GM19035 (cell line): Measurements from ENCODE around the gene KANTR.

Experiments used
- ATAC-seq: cut with Tn5 transposase; IDR thresholded peaks from one replicate; pipeline ENCODE4 v1.9.1; 2021; ENCODE audit not compliant: unreplicated experiment

KANTR gene

GRCh38 chrX:53080628-53081580 lies 13.0 kb upstream of the KANTR start:
- no peak for ATAC-seq

- peak; percentile 92 for ATAC-seq
These were observed 11.8 kb upstream of the KANTR start, which contains the start of gene TSPYL2 for GRCh38 chrX:53081925-53082772. Gene TSPYL2 (plus strand): TSS chrX:53082367. CDS start chrX:53082499, 132 bp downstream.

DNA sequence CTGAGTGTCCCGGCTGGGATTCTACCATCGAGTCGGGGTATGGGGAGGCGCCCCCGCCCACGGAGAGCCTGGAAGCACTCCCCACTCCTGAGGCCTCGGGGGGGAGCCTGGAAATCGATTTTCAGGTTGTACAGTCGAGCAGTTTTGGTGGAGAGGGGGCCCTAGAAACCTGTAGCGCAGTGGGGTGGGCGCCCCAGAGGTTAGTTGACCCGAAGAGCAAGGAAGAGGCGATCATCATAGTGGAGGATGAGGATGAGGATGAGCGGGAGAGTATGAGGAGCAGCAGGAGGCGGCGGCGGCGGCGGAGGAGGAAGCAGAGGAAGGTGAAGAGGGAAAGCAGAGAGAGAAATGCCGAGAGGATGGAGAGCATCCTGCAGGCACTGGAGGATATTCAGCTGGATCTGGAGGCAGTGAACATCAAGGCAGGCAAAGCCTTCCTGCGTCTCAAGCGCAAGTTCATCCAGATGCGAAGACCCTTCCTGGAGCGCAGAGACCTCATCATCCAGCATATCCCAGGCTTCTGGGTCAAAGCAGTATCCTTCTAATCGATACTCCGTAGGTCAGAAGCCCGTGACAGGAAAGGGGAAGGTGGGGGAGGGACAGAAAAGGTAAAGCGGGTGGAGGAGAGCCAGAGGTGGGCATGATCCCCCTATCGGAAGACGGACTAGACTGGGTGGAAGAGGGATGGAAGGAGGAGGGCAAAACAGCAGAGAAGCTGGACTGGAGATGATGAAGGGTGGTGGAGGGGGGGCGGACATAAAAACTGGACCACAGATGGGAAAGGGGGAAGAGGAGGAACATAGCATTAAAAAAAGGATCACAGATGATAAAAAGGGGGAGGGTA lies 10.9 kb upstream of the KANTR start:
- ATAC-seq, result no peak

GRCh38 chrX:53084043-53084570 lies 9.8 kb upstream of the KANTR start:
- ATAC-seq, result no peak

- ATAC-seq, result no peak
These were observed 9.1 kb upstream of the KANTR start for GRCh38 chrX:53084863-53085262.

DNA sequence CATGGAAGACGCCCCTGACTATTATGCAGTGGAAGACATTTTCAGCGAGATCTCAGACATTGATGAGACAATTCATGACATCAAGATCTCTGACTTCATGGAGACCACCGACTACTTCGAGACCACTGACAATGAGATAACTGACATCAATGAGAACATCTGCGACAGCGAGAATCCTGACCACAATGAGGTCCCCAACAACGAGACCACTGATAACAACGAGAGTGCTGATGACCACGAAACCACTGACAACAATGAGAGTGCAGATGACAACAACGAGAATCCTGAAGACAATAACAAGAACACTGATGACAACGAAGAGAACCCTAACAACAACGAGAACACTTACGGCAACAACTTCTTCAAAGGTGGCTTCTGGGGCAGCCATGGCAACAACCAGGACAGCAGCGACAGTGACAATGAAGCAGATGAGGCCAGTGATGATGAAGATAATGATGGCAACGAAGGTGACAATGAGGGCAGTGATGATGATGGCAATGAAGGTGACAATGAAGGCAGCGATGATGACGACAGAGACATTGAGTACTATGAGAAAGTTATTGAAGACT lies 8.2 kb upstream of the KANTR start:
- no peak for ATAC-seq

DNA sequence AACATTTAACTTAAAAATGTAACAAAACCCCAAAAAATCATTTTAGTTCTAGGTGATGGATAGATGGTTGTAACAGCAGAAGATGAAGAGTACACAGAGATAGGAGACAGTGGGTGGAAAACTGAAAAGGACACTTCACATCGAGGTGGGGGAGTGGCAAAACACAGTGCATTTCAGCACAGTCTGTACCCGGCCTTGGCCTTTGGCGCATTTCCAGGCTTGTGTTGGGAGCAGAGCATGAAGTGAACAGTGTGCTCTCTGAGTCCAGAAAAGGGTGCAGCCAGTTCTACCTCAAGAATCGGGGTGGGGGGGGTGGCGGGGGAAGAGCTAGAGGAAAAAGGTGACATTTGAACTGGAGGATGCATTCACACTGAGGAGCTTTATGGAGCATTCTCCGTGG lies 7.5 kb upstream of the KANTR start:
- ATAC-seq, result no peak

GRCh38 chrX:53087388-53087831 lies 6.5 kb upstream of the KANTR start:
- no peak for ATAC-seq

GRCh38 chrX:53088136-53088974 lies 5.6 kb upstream of the KANTR start:
- ATAC-seq, result peak; percentile 71

DNA sequence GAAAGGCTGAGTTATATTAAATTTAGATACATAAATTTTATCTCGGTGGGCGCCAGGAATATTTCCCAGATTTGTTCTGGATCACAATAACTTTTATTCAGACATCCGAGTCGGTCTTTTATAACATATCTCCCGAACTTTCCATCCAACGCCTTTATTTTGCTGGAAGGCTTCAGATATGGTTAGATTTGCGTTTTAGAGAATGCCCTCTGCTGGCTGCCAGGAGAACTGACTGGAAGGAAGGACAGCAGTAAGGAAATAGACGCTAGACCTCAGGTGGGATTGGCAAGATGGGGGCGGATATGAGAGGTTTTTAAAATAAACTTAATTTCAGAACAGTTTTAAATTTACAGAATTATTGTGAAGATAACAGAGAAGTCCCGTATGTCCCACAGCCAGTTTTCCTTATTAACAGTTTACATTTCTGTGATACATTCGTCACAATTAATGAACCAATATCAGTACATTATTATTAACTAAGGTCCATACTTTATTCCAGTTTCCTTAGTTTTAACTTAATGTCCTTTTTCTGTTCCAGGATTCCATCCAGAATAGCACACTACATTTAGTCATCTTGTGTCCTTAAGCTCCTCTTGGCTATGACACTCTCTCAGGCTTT lies 4.6 kb upstream of the KANTR start:
- no peak for ATAC-seq

GRCh38 chrX:53089925-53090324 lies 4.0 kb upstream of the KANTR start:
- ATAC-seq, result no peak

GRCh38 chrX:53091354-53091753 lies 2.6 kb upstream of the KANTR start:
- ATAC-seq, result no peak

DNA sequence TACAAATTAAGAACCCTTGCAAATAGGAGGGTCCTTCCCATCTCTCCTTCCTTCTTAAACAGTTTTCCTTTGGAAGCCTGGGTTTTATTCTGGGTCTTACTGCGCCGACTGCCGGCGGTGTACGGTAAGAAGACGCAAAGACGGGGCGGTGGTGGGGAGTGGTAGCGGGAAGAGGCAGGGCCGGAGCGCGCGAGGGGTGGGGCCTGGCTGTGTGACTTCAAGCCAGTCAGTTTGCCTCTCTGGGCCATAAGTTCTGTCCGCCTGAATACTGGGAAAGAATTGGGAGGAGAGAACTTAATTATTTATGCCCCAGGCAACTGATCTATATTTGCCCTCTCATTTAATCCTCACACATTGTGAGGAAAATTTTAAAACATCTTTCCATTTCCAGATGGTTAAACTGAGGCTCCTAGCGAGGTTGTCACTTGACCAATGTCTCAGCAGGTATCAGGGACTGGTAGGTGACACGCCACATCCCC lies 726 bp upstream of the KANTR start:
- peak; percentile 40 for ATAC-seq

DNA sequence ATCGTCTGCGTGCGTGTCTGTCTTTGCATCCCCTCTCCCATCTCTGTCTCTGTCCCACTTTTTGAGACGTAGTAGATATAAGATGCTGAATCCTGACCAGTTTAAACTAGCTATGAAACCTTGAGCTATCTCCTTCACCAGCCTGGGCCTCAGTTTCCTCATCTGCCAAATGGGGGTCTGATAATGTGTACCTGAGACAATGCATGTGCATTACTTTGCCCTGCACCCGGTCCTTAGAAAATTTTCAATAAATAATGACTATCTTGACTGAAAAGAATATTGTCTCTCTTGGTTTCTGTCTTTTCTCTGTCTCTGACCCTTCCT lies 602 bp downstream of the KANTR start:
- no peak for ATAC-seq

- ATAC-seq, result no peak
These were observed 1.9 kb downstream of the KANTR start for GRCh38 chrX:53095796-53096195.

DNA sequence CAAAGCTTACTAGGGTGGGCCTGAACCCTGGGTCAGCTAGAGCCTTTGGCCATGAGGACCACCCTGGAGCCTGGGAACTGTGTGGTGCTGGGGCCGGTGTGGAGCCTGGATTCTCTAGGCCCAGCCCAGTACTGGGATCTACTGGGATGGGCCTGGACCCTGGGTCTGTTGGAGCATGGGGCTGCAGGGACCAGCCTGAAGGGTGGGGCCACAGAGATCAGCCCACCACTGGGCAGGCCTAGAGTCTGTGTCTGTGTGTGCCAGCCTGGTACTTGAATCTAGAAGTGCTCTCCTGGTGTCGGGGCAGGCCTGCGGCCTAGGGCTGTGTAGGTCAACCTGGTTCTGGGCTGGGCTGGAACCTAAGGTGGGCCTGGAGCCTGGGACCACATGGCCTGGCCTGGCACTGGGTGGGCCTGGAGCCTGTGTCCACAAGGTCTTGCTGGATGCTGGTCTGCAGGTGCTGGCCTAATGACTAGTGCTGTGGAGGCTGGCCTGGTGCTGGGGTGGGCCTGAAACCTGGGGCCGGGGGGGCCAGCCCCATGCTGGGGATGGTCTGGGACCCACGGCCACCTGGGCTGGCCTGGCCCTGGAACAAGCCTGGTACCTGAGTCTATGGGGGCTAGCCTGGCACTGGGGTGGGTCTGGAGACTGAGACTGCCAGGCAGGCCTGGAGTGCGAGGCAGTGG lies 21.1 kb downstream of the KANTR start:
- no peak for ATAC-seq

- no peak for ATAC-seq
These were observed 21.6 kb downstream of the KANTR start for GRCh38 chrX:53115550-53115874.

GRCh38 chrX:53116101-53116500 lies 22.2 kb downstream of the KANTR start:
- no peak for ATAC-seq
